DMS 273 (cell line): ENCODE results near the gene CST3.
"Not testable (repeated sequence)": the region's sequence is repeated elsewhere in the genome, so short reads cannot be mapped to it uniquely, and the experiment has no call there.

Source experiments
- DNase-seq: peaks from one replicate; lab custom pipeline; 2025; ENCODE audit not compliant: unreplicated experiment; lab: John Stamatoyannopoulos, UW

Gene CST3

GRCh38 chr20:23662276-23662870 is 24.6 kb upstream of the CST3 start:
- no peak for DNase-seq

GRCh38 chr20:23661002-23661429 is 23.3 kb upstream of the CST3 start:
- DNase-seq = no peak

DNA sequence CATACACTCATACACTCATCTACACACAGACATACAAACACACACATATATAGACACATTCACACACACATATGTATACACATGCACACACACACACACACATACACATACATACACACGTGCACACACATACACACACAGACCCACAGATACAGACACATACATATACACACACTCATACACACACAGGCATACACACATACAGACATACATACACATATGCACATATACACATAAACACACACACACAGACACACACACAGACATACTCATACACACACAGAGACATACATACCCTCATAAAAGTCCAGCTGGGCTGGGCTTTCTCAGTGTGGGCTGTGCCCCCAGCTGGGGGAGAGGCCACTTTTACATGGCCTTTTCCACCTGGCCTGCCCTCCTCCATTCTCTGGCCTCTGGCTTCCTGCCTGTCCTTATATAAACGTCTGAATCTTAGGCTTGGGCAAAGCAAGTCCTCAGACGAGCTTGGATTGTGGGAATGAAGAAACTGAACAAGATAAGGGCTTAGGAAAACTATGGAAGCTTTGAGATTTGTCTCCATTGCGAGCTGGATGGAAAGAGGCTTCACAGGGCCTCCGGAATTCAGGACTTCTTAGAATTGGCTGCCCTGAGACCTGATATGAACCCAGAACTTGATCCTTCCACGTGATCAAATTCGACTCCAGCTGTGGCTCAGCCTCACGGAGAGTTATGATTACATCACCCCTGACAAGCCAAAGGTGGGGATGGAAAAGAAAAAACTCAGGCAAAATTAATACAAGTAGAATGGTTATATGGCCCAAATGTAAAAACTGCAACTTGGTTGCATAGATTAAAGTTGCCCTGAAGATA is 22.5 kb upstream of the CST3 start:
- peak; percentile 89 for DNase-seq

DNA sequence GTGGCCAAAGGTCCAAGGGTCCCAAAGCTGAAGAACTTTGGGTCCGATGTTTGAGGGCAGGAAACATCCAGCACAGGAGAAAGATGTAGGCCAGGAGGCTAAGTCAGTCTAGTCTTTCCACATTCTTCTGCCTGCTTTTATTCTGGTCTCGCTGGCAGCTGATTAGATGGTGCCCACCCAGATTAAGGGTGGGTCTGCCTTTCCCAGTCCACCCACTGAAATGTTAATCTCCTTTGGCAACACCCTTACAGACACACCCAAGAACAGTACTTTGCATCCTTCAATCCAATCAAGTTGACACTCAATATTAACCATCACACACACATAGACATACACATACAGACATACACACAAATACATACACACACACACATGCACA is 21.8 kb upstream of the CST3 start:
- DNase-seq = not testable (repeated sequence)

GRCh38 chr20:23658989-23659609 is 21.3 kb upstream of the CST3 start:
- no peak for DNase-seq

GRCh38 chr20:23658336-23658735 is 20.6 kb upstream of the CST3 start:
- DNase-seq = no peak

DNA sequence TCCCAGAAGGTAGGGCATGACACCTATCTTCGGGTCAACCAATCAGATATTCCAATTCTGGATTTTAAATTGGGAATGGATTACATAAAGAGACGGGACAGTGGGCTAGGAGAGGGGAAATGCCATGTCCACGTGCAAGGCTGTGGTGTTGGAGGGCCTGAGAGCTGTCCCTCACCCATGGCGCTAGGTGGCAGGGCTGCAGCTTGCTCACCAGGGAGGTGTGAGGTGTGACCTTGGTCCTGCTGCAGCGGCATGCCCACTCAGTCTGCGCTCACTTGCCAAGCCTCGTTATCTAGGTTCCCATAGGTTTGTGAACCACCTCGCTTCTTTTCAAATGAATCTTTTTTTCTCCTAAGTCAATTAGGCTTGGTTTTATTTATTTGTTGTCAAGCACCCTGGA is 19.4 kb upstream of the CST3 start:
- no peak for DNase-seq

- DNase-seq = no peak
Observed at GRCh38 chr20:23656372-23656771, 18.6 kb upstream of the CST3 start.

DNA sequence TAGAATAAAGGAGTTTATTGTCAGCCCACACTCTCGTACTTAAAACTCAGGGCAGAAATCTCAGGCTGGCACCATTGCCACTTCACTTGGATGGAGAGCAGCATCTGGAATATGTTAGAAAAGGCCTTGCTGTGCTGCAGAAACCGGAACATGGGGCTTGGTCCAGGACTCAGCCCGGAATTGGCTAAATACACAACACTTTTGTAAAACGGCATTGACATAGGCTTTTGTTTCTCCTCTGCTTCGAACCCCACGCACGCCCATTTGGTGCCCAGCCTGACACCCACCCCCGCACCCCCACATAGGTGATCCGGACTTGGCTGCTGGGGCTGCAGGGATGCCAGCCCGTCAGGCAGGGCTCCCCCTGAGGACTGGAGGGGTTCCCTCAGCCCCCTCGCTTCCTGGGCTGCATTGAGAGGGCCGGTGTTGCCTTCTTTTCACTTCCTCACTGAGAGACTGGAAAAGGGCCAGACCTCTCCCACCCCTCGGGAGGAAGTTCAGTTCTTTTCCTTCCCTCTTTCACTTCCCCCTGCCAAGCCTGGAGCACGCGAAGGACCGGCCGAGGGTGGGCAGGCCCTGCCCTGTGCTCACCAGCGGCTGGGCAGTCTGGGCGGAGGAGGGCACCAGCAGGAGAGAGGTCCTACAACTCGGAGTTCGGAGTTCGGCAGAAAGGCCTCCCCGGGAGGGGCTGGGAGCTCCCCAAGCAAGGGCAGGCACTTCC is 17.9 kb upstream of the CST3 start:
- no peak for DNase-seq

GRCh38 chr20:23654717-23655116 is 17.0 kb upstream of the CST3 start:
- DNase-seq = no peak

GRCh38 chr20:23654000-23654399 is 16.2 kb upstream of the CST3 start:
- peak; percentile 31 for DNase-seq

GRCh38 chr20:23653400-23653938 is 15.7 kb upstream of the CST3 start:
- no peak for DNase-seq

DNA sequence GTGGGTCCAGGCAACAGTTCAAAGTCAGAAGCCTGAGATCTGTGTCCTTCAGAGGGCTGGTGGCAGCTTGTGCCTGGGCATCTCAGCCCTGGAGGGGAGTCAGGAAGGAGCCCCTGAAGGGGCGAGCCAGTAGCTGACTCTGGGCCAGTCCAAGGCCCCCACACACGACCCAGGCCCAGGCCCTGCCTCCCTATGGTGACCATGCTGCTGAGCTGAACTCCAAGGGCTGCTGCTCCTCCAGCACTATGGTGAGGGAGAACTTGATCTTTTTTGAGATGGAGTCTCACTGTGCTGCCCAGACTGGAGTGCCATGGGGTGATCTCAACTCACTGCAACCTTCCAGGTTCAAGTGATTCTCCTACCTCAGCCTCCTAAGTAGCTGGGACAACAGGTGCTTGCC is 15.2 kb upstream of the CST3 start:
- DNase-seq = no peak

- no peak for DNase-seq
Observed at GRCh38 chr20:23652371-23652770, 14.6 kb upstream of the CST3 start.

DNA sequence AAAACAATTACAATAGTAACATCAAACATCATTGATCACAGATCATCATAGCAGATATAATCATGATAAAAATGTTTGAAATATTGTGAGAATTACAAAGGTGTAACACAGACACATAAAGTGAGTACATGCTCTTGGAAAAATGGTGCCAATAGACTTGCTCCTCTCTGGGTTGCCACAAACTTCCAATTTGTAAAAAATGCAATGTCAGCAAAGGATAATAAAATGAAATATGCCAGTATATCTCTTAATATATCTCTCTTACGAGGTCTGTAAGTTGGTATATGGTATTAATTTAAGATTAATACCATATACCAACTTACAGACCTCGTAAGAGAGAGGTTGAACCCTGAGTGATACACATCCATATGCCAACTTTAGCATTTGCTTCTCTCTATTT is 13.4 kb upstream of the CST3 start:
- DNase-seq = no peak

DNA sequence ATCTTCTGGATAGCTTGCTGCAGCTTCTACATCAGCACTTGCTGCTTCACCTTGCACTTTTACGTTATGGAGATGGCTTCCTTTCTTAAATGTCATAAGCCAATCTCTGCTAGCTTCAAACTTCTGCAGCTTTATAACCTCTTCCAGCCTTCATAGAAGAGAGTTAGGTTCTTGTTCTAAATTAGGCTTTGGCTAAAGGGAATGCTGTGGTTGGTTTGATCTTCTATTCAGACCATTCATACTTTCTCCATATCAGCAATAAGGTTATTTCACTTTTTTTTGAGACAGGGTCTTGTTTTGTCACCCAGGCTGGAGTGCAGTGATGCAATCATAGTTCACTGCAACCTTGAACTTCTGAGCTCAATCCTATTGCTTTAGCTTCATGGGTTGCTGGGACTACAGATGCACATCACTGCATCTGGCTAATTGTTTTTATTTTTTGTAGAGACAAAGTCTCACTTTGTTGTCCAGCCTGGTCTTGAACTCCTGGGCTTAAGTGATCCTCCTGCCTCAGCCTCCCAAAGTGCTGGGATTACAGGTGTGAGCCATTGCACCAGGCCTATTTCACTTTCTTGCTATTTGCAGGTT is 12.2 kb upstream of the CST3 start:
- no peak for DNase-seq

DNA sequence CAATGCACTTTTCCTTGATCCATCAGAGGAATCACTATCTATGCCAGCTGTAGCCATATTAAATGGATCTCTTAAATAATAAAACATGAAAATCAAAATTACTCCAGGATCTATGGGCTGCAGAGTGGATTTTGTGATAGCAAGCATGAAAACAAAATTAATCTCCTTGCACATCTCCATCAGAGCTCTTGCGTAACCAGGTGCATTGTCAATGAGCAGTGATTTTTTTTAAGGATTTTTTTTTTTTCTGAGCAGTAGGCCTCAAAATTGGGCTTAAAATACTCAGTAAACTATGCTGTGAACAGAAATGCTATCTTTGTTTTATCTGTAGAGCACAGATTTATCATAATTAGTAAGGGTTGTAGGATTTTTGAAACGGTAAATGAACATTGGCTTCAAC is 11.5 kb upstream of the CST3 start:
- no peak for DNase-seq

- no peak for DNase-seq
Observed at GRCh38 chr20:23647346-23647745, 9.6 kb upstream of the CST3 start.

DNA sequence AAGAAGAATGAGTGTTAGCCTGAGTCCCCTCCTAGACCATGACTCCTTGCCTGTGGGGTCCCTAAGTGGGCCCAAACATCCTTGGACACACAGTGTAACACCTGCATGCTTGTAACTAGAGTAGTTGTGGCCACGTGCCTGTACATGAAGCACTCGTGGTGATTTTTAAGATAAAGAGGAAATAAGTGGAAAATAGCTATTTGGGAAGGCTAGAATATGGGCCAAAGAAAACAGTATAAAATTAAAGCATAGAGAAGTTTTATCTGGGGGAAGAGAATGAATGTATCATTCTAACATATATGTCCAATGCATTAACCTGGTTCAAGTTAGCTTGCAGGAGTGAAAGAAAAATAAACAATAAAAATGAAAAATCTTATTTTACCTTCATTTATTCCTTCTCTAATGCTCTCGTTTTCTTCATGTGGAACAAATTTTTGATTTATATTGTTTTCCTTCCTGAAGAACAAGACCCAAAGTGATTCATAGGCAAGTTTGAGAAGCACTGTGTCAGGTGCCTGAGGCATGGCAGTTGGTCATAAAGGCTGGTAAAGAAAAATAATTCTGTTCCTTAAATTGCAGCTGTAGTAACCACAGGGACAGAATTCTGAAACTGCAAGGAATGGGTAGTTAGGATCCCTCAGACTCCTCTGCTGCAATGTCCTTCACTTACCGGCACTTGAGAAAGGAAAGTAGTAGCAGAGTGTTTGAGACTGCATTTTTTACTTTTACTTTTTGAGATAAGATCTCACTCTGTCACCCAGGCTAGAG is 8.5 kb upstream of the CST3 start:
- DNase-seq = no peak

DNA sequence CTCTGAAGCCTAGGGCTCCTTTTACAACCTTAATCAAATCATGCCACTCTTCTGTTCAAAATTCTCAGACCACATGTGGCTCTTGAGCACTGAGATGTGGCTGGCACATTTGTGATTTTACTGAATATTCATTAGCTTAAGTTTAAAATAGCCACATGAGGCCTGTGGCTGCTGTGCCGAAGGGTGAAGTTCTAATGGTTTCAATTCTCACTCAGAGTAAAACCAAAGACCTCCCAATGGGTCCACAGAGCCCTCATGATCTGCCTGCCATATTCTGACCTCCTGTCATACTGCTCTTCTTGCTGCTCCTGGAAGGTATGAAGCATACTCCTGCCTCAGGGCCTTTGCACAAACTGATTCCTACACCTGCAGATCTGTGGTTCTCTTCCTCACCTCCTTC is 7.8 kb upstream of the CST3 start:
- no peak for DNase-seq
